Activated CD8-positive, alpha-beta T cell treated with anti-CD3 and anti-CD28 coated beads for 36 hours (primary cell): ENCODE results near the gene RPH3AL. TPM values are rescaled to one million over a fixed set of nuclear protein-coding genes. Genes with fewer than 3 reads are reported as not detected.
"Not testable (repeated sequence)": the region's sequence is repeated elsewhere in the genome, so short reads cannot be mapped to it uniquely, and the experiment has no call there.

Source experiments
- ATAC-seq: fragments of 200-7000 bp; cut with Tn5 transposase; one replicate; pipeline ENCODE4 v1.10.0; 2021; ENCODE audit warnings: mild to moderate bottlenecking, moderate library complexity
- CTCF ChIA-PET: fragments of 350-600 bp; sonication (Branson Sonifier 250); formaldehyde crosslinking; loops from one replicate; lab custom pipeline; 2021; ENCODE audit warnings: antibody characterized with exemption; lab: Charles Lee
- POLR2A ChIA-PET: fragments of 350-600 bp; sonication (Branson Sonifier 250); formaldehyde crosslinking; loops from one replicate; lab custom pipeline; 2021; ENCODE audit warnings: antibody characterized with exemption; lab: Charles Lee
- DNase-seq: peaks from one replicate; pipeline ENCODE4 v3.0.0-alpha.2; 2020
- H3K27ac Mint-ChIP-seq: one replicate; pipeline ENCODE4 v1.8.0; 2021; ENCODE audit warnings: mild to moderate bottlenecking, mixed read lengths
- H3K27me3 Mint-ChIP-seq: one replicate; pipeline ENCODE4 v1.8.0; 2021; ENCODE audit warnings: mixed read lengths
- H3K36me3 Mint-ChIP-seq: one replicate; pipeline ENCODE4 v1.8.0; 2021; ENCODE audit warnings: low read depth, mixed read lengths
- H3K4me1 Mint-ChIP-seq: one replicate; pipeline ENCODE4 v1.8.0; 2021; ENCODE audit warnings: low read depth, mixed read lengths
- H3K4me3 Mint-ChIP-seq: one replicate; pipeline ENCODE4 v1.8.0; 2021; ENCODE audit warnings: mild to moderate bottlenecking, moderate library complexity, mixed read lengths
- H3K9me3 Mint-ChIP-seq: one replicate; pipeline ENCODE4 v1.8.0; 2021; ENCODE audit warnings: mixed read lengths
- intact Hi-C: fragments of 100-400 bp; cut with micrococcal nuclease; formaldehyde crosslinking; loops from one replicate; pipeline ENCODE4 v1.10.0; 2022
- total RNA-seq, 2 experiments: library from RNA; stranded (reverse); gene quantifications; one replicate each; pipeline ENCODE4 v1.2.3, GENCODE V29; 2021
- TF ChIP-seq, protein P1 (sequence below): fragments of 200-600 bp; IDR thresholded peaks from one replicate; pipeline ENCODE4 v1.8.0; 2022; ENCODE audit warnings: antibody characterized with exemption, mild to moderate bottlenecking

The RPH3AL gene
- total RNA-seq, 2 experiments from 2014 or later: 0.72 to 1.1 TPM

DNA sequence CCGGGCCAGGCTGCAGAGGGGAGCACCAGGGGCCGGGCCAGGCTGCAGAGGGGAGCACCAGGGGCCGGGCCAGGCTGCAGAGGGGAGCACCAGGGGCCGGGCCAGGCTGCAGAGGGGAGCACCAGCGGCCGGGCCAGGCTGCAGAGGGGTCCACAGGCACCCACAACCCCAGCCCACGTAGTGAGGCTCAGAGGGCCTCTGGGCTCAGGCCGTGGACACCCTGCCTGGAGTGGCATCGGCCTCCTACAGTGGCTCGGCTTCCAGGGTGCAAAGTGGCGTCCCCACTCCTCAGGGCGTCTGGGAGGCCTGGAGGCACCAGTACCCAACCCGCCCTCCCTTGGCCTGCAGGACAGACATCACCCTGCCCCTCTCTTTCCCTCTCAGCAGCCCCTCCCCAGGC, 180.7 kb downstream of the RPH3AL start:
- DNase-seq (no peak), ATAC-seq (no peak)
- TF ChIP-seq, protein P1, sequence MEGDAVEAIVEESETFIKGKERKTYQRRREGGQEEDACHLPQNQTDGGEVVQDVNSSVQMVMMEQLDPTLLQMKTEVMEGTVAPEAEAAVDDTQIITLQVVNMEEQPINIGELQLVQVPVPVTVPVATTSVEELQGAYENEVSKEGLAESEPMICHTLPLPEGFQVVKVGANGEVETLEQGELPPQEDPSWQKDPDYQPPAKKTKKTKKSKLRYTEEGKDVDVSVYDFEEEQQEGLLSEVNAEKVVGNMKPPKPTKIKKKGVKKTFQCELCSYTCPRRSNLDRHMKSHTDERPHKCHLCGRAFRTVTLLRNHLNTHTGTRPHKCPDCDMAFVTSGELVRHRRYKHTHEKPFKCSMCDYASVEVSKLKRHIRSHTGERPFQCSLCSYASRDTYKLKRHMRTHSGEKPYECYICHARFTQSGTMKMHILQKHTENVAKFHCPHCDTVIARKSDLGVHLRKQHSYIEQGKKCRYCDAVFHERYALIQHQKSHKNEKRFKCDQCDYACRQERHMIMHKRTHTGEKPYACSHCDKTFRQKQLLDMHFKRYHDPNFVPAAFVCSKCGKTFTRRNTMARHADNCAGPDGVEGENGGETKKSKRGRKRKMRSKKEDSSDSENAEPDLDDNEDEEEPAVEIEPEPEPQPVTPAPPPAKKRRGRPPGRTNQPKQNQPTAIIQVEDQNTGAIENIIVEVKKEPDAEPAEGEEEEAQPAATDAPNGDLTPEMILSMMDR: no peak
- Mint-ChIP-seq H3K36me3 (no peaks in the 10 kb centered on the region), H3K4me1 (no peaks in the 10 kb centered on the region), H3K27ac (no peak overlapping the region), H3K4me3 (no peak overlapping the region), H3K27me3 (no peaks in the 10 kb centered on the region), H3K9me3 (no peaks in the 10 kb centered on the region)
- intact Hi-C loops: no loop called here
- ChIA-PET CTCF (no interaction called here), POLR2A (no interaction called here)

DNA sequence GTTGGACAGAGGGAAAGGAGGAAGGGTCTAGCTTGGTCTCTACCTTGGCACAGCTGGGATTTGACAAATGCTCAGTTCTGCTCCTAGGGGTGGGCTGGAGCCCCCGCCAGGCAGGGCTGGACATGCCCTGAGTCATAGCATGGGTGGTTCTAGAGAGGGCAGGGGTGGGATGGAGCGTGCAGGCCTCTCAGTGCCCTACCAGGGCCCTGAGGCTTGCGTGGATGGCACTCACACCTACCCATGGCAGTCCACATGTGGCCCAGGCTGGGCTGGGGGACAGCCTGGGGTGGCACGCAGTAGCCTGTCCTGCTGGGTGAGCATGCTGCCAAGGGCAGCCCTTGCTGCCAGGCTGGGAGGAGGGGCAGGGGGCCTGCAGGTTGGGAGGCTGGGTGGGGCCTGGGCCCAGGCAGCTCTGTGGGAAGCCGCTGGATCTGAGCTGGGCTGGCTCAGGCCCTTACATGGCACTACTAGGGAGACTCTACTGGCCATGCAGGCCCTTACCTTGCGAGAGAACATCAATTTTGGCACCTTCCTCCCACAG, 182.4 kb downstream of the RPH3AL start:
- ChIA-PET POLR2A (no interaction called here), CTCF (no interaction called here)
- no peak overlapping the region for H3K4me3 Mint-ChIP-seq
- TF ChIP-seq, protein P1: no peak
- DNase-seq (no peak), ATAC-seq (no peak)
- H3K27me3 Mint-ChIP-seq: no peaks in the 10 kb centered on the region
- H3K4me1 Mint-ChIP-seq: no peaks in the 10 kb centered on the region
- intact Hi-C loops: no loop called here
- H3K27ac Mint-ChIP-seq: no peak overlapping the region
- no peaks in the 10 kb centered on the region for H3K36me3 Mint-ChIP-seq
- H3K9me3 Mint-ChIP-seq: no peaks in the 10 kb centered on the region

DNA sequence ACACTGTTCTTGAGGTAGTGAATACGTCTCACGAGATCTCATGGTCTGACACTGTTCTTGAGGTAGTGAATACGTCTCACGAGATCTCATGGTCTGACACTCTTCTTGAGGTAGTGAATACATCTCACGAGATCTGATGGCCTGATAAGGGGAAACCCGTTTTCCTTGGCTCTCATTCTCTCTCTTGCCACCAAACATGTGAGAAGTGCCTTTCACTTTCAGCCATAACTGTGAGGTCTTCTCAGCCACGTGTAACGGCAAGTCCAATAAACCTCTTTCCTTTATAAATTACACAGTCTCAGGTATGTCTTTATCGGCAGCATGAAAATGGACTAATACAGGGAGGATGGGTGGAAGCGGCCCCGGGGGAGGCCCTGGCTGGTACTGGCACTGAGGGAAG, 184.0 kb downstream of the RPH3AL start:
- CTCF ChIA-PET, H3K4me1 Mint-ChIP-seq, intact Hi-C loops, H3K36me3 Mint-ChIP-seq, H3K27me3 Mint-ChIP-seq, H3K4me3 Mint-ChIP-seq, POLR2A ChIA-PET, H3K9me3 Mint-ChIP-seq, H3K27ac Mint-ChIP-seq: not testable (repeated sequence)
- DNase-seq: peak; percentile 13
- peak; percentile 42 for ATAC-seq

DNA sequence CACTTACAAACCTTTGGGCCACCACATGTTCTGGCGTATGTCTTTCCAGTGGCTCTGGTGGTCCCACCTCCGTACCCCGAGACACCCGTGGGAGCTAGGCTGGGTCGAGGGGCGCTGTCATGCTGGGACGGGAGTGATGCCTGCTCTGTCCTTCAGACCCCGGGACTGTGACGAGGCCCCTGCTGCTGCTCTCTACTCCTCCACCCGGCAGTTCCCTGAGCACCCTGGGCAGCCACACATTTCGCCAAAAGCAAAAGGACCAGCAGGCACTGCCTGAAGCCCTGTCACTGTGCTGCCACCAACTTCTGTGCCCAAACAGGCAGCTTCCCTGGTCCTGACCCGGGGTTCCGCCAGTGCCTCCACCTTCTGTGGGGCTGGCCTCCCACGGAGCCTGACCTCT, 186.7 kb downstream of the RPH3AL start:
- Mint-ChIP-seq H3K27me3 (no peaks in the 10 kb centered on the region), H3K36me3 (no peaks in the 10 kb centered on the region), H3K9me3 (no peaks in the 10 kb centered on the region), H3K27ac (no peak overlapping the region), H3K4me1 (no peaks in the 10 kb centered on the region), H3K4me3 (no peak overlapping the region)
- no peak for DNase-seq
- ATAC-seq: no peak
- ChIA-PET POLR2A (no interaction called here), CTCF (no interaction called here)
- TF ChIP-seq, protein P1: no peak
- intact Hi-C loops: no loop called here

DNA sequence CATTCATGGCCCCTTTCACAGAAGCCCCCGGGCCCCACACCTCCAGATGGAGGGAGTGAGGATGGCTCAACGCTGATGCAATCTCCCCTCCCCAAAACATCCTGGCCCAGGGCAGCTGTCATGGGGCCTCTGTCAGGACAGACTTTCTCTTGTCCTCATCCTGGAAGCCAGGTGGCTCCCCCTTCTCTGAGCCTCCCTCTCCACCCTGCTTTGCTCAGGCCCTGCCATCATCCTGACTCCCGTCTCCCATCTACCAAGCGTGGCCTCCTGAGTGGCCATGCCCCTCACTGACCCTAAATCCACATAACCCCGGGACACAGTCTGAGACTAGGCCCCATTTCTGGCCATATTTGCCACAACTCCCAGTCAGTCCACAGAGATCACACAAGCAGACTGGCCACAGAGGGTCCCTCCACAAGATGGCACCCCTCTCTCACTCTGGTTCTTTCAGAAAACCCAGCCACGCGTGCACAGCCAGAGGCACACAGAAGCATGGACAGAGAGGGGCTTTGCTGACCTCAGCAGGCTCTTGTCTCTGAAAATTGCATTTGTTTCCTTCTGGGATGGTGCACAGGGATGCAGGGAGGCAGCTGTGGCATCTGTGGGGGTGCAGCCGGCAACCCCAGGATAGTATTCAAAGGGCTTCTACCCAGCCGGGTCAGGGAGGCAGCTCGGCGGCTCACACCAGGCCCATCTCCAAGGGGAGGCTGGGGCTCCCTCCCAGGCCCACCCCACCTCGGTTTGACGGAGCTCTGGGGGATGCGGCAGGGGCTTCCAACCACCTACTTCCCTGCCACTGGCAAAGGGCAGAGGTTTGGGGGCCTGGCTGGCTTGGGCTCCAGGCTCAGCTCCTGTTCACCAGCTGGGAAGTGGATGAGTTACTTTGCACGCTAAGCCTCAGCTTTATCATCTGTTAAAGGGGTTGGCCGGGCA, 188.0 kb downstream of the RPH3AL start:
- TF ChIP-seq, protein P1: peak; percentile 13
- CTCF ChIA-PET: interaction anchor here (0.8 to 1.6 kb wide), 6 partner anchors 8 to 816 kb away, joined by 3 to 4 read pairs (median 3); no protein-coding TSS in a partner anchor
- DNase-seq (peak; percentile 42), ATAC-seq (peak; percentile 34)
- Mint-ChIP-seq H3K27me3 (no peaks in the 10 kb centered on the region), H3K4me3 (no peak overlapping the region), H3K27ac (no peak overlapping the region), H3K9me3 (no peaks in the 10 kb centered on the region), H3K4me1 (no peaks in the 10 kb centered on the region), H3K36me3 (no peaks in the 10 kb centered on the region)
- POLR2A ChIA-PET: no interaction called here
- intact Hi-C loops: no loop called here
